GM18858 (cell line): ENCODE results near the gene ZFYVE1.
A peak's percentile ranks its signal among the peaks of the same experiment; 100 is the strongest.
"Not testable (repeated sequence)": the region's sequence is repeated elsewhere in the genome, so short reads cannot be mapped to it uniquely, and the experiment has no call there.

ENCODE experiments used
- ATAC-seq: cut with Tn5 transposase; IDR thresholded peaks from one replicate; pipeline ENCODE4 v1.9.1; 2021; ENCODE audit not compliant: unreplicated experiment

The ZFYVE1 gene

DNA sequence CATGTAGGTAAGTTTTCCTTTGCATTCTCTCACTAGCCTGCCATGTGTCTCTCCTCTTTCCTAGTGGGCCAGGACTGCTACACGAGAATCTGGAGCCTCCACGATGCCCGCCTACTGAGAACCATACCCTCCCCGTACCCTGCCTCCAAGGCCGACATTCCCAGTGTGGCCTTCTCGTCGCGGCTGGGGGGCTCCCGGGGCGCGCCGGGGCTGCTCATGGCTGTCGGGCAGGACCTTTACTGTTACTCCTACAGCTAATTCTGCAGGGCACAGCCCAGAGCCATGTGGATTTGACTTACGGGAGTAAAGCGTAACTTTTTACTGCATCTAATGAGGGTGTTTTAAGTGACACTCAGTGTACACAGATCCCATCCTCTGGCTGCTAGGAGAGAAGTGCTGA lies 68.4 kb downstream of the ZFYVE1 start:
- no peak for ATAC-seq

DNA sequence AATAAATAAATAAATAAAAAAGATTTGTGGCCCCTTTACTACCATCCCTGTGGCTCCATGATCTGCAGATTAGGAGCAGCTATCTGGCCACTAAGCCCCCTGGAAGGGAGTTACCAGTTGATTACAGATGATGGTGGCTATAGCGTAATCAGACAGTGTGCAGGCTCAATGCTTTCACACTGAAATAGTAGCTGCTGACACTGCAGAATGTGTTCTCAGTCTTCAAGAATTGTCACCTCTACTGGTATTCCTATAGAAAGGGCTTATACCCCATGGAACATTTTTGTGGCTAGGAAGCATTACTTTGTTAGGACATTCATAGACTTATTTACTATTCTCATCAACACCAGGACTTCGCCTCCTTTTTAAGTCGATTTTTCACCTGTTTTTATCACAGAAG lies 69.7 kb downstream of the ZFYVE1 start:
- ATAC-seq: no peak

DNA sequence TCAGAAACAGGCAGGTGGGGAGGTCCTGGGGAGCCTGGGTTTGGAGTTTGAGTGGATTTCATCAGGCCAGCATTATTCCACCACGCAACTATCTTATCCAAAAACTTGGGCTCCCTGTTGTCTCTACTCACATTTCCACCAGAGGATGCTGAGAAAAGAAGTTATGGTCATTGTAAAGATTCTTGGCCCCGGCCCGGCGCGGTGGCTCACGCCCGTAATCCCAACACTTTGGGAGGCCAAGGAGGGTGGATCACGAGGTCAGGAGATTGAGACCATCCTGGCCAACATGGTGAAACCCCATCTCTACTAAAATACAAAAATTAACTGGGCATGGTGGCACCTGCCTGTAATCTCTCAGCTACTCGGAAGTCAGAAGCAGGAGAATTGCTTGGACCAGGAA lies 70.2 kb downstream of the ZFYVE1 start:
- not testable (repeated sequence) for ATAC-seq

DNA sequence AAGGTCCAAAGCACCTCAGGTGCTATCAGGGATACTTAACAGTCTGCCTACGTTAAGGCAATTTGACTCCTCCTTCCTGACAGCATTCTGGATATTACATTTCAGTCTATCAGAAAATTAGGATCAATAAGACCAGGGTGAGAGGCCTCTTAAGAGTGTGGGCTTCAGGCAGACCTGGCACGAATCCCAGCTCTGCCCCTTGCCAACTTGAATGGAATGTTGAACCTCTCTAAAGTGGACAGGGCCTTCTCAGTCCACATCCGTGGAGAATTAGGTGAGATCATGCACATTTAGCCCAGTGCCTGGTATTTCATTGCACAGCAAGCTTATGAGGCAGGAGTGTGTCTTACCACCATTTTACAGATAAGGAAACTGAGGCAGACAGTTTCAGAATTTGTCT lies 74.7 kb downstream of the ZFYVE1 start:
- no peak for ATAC-seq

DNA sequence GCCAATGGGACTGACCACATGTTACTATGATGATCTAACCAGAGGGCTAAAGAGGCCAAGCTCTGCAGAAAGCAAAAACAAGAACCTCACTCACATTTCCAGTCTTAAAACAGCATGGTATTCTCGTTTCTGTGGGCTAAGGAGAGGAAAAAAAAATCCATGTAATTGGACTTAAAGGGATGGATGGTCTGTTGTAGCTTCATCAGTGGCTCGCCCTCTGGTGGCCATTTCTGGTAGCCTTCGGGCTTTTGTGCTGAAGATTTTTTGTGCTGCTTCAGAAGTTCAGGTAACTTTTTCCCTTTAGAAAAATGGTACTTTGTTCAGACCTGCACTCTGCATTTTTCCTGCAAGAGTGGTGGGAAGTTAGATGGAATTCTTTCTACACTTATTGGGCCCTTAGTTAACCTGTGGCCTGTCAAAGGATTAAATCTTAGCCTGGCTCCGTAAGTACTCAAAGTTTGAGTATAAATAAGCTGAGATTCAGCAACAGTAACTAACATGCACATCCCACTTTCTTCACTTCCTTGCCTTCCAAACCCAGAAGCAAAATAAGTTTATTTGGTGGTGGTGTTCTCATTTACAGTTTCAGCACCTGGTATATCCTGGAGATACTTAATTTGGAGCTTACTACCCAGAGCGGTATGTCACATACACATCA lies 78.3 kb downstream of the ZFYVE1 start:
- ATAC-seq: no peak

DNA sequence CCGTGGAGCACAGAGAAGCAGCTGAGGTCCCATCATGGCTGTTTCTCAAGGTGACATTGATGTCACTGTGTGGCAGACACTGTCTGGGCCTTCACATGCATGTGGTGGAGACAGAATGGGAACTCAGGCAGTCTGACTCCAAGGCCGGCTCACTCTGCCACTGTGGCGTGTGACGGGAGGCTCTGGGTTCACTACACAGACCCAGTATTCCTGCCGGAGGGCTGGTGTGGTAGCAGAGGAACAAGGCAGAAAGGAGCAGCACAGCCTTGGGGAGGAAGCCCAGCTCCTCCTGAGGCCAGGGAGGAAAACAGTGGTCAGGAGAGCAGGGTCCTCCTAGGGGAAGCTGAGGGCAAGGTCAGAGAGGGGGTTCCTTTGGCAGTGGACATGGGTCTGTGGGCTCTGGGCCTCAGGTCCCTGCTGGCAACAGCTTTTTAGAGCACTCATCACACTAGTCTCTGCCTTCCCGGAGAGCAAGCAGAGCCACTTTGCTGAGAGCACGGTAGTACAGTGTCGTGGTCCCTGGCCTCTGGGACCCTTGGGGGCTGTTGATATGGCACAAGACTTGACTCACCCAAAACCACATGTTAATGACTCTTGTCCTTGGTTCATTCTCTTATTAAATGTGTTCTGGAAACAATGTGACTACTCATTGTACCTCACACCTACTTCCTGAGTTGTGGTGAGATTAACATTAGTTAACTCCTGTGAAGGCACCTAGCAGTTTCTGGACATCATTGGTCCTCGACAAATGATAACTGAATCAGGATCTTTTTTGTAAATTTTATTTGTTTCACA lies 79.3 kb downstream of the ZFYVE1 start:
- ATAC-seq: no peak

GRCh38 chr14:72946491-72946890 lies 80.4 kb downstream of the ZFYVE1 start:
- no peak for ATAC-seq

- no peak for ATAC-seq
Measured at GRCh38 chr14:72945356-72946027, 81.4 kb downstream of the ZFYVE1 start.

DNA sequence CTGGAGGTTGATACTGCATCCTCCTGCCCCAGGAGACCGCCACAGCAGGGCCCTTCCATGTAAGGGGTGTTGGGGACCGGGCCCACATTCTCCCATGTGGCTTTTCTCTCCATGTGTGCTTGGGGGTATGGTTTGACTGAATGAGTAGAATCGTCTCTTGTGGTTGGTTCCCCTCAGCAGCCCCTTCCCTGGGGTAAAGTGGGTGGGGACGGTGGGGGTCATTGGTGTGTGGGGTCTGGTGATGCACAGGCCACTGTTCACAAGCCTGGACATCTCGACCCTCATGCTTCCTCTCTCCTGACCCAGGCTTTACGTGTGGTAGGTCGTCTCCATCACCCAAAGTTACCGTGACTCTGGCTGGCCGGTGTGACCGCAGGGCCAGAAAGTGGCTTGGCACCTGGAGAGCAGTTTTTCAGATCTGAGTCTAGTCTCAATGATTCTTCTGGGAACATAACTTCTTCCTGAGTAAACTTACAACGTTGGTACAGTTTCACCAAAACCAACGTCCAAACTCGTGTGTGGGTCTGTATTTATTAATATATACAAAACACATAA lies 83.0 kb downstream of the ZFYVE1 start:
- ATAC-seq: no peak

- ATAC-seq: no peak
Measured at GRCh38 chr14:72942934-72943333, 84.0 kb downstream of the ZFYVE1 start.

DNA sequence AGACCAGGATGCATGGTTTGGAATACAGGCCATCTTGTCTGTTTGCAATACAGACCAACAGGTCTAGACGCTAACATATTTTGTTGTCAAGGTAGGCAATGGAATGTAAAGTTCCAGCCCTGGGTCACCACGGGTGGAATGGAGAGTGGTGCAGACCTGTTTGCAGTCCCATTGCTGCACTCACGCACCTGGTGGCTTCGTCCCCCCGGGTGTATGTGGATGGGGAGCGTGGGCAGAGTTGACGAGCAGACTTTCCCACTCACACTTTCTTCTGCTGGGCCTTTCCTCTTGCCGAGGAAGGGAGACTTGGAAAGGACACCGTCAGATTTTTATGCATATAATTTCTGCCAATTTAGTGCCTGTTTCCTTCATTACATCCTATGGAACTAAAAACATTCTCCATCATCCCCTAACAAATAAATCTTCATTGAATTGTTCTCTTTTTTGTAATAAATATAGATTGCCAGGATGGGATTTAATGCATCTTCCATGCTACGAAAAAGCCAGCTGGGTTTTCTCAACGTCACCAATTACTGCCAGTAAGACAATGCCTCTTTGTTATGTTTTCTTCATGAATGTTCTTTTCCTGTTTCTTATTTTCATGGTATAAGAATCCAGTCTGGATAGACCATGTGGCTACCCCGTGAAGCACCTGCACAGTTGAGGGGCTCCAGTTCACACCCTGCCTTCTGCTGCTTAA lies 85.5 kb downstream of the ZFYVE1 start:
- no peak for ATAC-seq

DNA sequence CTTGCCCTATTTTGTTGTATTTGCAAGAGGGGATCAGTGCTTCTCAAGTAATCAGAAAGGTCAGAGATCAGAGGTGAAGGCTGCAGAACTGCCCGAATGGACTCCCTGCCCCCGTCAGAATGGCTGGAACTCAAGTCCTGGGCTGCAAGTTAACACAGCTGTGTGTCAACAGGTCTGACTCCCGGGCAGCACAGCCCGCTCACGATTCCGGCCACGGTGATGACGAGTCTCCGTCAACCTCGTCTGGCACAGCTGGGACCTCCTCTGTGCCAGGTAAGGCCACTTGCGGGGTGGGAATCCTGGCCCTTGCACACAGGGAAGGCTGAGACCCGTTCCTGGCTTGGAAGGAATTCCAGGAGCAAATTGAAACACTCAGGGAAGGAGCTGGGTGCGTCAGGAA lies 87.3 kb downstream of the ZFYVE1 start:
- ATAC-seq: no peak

DNA sequence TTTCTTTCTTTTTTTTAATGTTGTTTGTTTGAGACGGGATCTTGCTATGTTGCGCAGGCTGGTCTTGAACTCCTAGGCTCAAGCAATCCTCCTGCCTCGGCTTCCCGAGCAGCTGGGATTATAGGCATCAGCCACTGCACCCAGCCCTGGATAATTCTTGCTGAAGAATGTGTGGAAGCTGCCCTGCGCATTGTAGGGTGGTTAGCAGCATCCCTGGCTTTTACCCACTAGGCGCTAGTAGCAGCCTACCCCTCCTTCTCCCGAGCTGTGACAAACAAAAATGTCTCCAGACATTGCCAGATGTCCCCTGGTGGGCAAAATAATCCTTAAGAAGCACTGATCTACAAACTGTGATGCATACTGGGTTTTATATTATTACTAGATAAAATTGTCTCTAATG lies 94.0 kb downstream of the ZFYVE1 start:
- no peak for ATAC-seq

- ATAC-seq: no peak
Measured at GRCh38 chr14:72929316-72930080, 97.4 kb downstream of the ZFYVE1 start.

GRCh38 chr14:72928872-72929271 lies 98.0 kb downstream of the ZFYVE1 start:
- ATAC-seq: no peak

DNA sequence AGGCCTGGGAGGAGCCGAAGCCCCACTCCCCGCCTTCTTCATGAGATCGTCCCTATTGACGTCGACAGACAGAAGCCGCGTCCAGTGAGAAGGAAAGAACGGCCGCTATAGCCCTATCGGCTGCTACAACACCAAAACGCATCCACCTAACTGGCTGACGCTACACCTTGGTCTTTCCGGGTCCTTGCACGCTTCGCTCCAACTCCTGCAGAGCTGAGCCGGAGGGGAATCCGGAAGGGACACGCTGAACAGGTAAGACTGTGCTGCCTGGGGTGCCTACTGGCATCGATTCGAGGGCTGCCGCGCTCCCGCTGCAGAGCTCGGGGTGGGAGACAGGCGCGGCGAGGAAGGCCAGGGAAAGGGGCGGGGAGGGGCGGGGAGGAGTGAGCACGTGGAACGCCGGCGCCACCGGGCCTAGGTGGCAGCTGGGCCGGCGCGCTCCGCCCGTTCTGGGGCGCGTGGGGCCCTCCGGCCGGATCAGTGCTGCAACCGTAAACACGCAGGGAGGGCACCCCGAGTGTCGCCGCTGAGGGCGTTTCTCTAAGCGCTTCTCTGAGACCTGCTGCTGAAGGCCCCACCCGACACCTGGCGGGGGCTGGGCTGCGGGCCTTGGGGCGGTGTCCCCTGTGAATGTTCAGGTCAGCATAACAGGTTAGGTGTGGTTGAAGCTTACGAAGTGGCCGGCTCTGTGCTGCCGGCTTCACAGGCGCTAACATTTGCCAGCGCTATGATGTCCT lies 100.4 kb downstream of the ZFYVE1 start, which contains the start of gene DCAF4:
DCAF4 (plus strand) TSS at position 173 of the 737 bp plus-strand sequence. CDS start 11,515 bp downstream, outside the sequence.
- peak; percentile 94 for ATAC-seq

- peak; percentile 8 for ATAC-seq
Measured at GRCh38 chr14:72925815-72926291, 101.1 kb downstream of the ZFYVE1 start.

DNA sequence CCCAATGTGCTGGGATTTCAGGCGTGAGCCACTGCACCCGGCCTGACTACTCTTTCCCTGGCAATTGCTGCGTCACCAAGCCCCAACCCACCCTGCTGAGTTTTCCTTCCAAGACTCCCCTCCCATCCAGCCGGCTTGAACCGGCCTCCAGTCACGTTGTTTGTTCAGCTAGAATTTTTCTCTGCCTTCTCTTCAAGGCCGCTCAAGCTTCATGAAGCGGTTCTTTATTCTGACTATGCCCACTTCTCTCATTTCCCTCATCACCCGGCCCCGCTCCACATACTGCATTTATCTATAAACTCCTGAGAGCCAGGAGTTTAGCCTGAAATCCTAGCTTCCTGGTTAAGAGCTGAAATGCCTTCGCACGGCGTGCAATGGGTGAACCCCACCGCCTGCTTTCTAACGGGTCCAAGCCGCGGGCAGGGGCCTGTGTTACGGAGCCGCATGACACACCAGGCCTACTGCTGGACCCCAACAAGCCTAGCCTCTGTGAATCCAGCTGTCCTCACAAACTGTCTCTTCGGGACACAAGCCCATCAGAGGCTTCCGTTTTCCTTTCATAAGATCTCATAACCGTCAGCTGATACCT lies 101.6 kb downstream of the ZFYVE1 start:
- no peak for ATAC-seq

- no peak for ATAC-seq
Measured at GRCh38 chr14:72924337-72924736, 102.6 kb downstream of the ZFYVE1 start.
